GM12891 (cell line): ENCODE measurements around the gene COL24A1. TPM values are rescaled to one million over a fixed set of nuclear protein-coding genes. Genes with fewer than 3 reads are reported as not detected.

Experiments used
- DNase-seq: peaks from one replicate; pipeline ENCODE4 v3.0.0; 2011; ENCODE audit warnings: low spot score; ENCODE audit not compliant: insufficient read length
- FAIRE-seq: peaks from 2 replicates; lab custom pipeline; 2011; peaks lifted over from hg19 to GRCh38; lab: Jason Lieb, UNC
- PAX5 ChIP-seq: IDR thresholded peaks from 2 replicates; pipeline ENCODE4 v1.6.1; 2011; ENCODE audit warnings: low read length, moderate library complexity, mild to moderate bottlenecking; ENCODE audit not compliant: insufficient read depth, severe bottlenecking
- POLR2A ChIP-seq: IDR thresholded peaks from 2 replicates; pipeline ENCODE4 v1.6.1; 2011; ENCODE audit warnings: low read depth, low read length, control low read depth
- POLR2AphosphoS5 ChIP-seq: IDR thresholded peaks from 2 replicates; pipeline ENCODE4 v1.6.1; 2011; ENCODE audit warnings: low read depth, low read length, control low read depth
- POU2F2 ChIP-seq: IDR thresholded peaks from 2 replicates; pipeline ENCODE4 v1.6.1; 2011; ENCODE audit warnings: low read depth, mild to moderate bottlenecking, control low read depth, low read length, moderate library complexity
- SPI1 ChIP-seq: IDR thresholded peaks from 2 replicates; pipeline ENCODE4 v1.6.1; 2011; ENCODE audit warnings: low read depth, low read length, control low read depth
- TAF1 ChIP-seq: IDR thresholded peaks from 2 replicates; pipeline ENCODE4 v1.6.1; 2011; ENCODE audit warnings: low read depth, low read length, control low read depth
- polyA plus RNA-seq: library from polyadenylated mRNA; unstranded; fragments of >200 nt; gene quantifications from one replicate; pipeline ENCODE4 v1.2.1, GENCODE V29; 2012; ENCODE audit warnings: low read depth, missing spikeins, inconsistent platforms; ENCODE audit not compliant: missing spikeins

Gene COL24A1
- 1.6 TPM for polyA plus RNA-seq

GRCh38 chr1:86156566-86157455 is at the start of gene COL24A1:
Gene COL24A1, minus strand, starts transcription at chr1:86156772. Its CDS starts 376 bp downstream, at chr1:86156396.
- peak; percentile 38 for DNase-seq
- no peak for FAIRE-seq
- no peak for TF ChIP-seq PAX5
- TF ChIP-seq SPI1: no peak
- TF ChIP-seq TAF1: no peak
- TF ChIP-seq POLR2A: no peak
- TF ChIP-seq POU2F2: no peak
- TF ChIP-seq POLR2AphosphoS5: no peak

GRCh38 chr1:86205741-86206140 is 49.2 kb upstream of the COL24A1 start:
- FAIRE-seq (no peak), DNase-seq (no peak)
- TF ChIP-seq POLR2A (no peak), SPI1 (no peak), PAX5 (no peak), TAF1 (no peak), POLR2AphosphoS5 (no peak), POU2F2 (no peak)

- DNase-seq (no peak), FAIRE-seq (no peak)
- TF ChIP-seq PAX5 (no peak), SPI1 (no peak), POLR2A (no peak), POU2F2 (no peak), TAF1 (no peak), POLR2AphosphoS5 (no peak)
Observed at GRCh38 chr1:86202552-86203340, 46.2 kb upstream of the COL24A1 start.

GRCh38 chr1:86201311-86201710 is 44.7 kb upstream of the COL24A1 start:
- FAIRE-seq: no peak

GRCh38 chr1:86200901-86201300 is 44.3 kb upstream of the COL24A1 start:
- TF ChIP-seq POU2F2 (no peak), TAF1 (no peak), POLR2A (no peak), POLR2AphosphoS5 (no peak), SPI1 (no peak), PAX5 (no peak)
- FAIRE-seq: no peak
- DNase-seq: no peak

More at GRCh38 chr1:86201311-86201710, 44.7 kb upstream of the COL24A1 start:
- DNase-seq: no peak
- no peak for TF ChIP-seq POLR2A
- no peak for TF ChIP-seq POU2F2
- no peak for TF ChIP-seq PAX5
- TF ChIP-seq SPI1: no peak
- TF ChIP-seq TAF1: no peak
- no peak for TF ChIP-seq POLR2AphosphoS5

GRCh38 chr1:86197206-86197855 is 40.8 kb upstream of the COL24A1 start:
- DNase-seq (no peak), FAIRE-seq (no peak)
- TF ChIP-seq TAF1: no peak
- no peak for TF ChIP-seq POU2F2
- no peak for TF ChIP-seq POLR2AphosphoS5
- no peak for TF ChIP-seq PAX5
- no peak for TF ChIP-seq SPI1
- no peak for TF ChIP-seq POLR2A

- FAIRE-seq (no peak), DNase-seq (no peak)
- TF ChIP-seq TAF1 (no peak), POLR2AphosphoS5 (no peak), POU2F2 (no peak), POLR2A (no peak), PAX5 (no peak), SPI1 (no peak)
Observed at GRCh38 chr1:86195281-86195680, 38.7 kb upstream of the COL24A1 start.

- DNase-seq (no peak), FAIRE-seq (no peak)
Observed at GRCh38 chr1:86194491-86195034, 38.0 kb upstream of the COL24A1 start.

More at GRCh38 chr1:86194491-86195034, 38.0 kb upstream of the COL24A1 start:
- no peak for TF ChIP-seq POU2F2
- TF ChIP-seq POLR2A: no peak
- no peak for TF ChIP-seq PAX5
- no peak for TF ChIP-seq POLR2AphosphoS5
